ENCODE results near the gene CCDC122. TPM values are rescaled to one million over a fixed set of nuclear protein-coding genes. Genes with fewer than 3 reads are reported as not detected.
A peak's percentile ranks its signal among the peaks of the same experiment; 100 is the strongest.
"Not testable (repeated sequence)": the region's sequence is repeated elsewhere in the genome, so short reads cannot be mapped to it uniquely, and the experiment has no call there.

The CCDC122 gene
- total RNA-seq, 1 donor from 2014 or later, result 13.1 TPM

- DNase-seq (ENCODE audit: extremely low spot score, unreplicated experiment), result no peak
- Mint-ChIP-seq H3K9me3 (peaks cover 15% of the 10 kb centered on the region), H3K4me3 (no peak overlapping the region), H3K4me1 (ENCODE audit: unreplicated experiment) (no peaks in the 10 kb centered on the region), H3K36me3 (peaks cover 25% of the 10 kb centered on the region), H3K27ac (no peak overlapping the region), H3K27me3 (no peaks in the 10 kb centered on the region)
- TF ChIP-seq CTCF (conservative IDR thresholded peaks at IDR 0.05), result no peak
These were observed 32.9 kb downstream of the CCDC122 start for GRCh38 chr13:43846496-43847158.

- Mint-ChIP-seq H3K36me3 (no peaks in the 10 kb centered on the region), H3K4me3 (no peak overlapping the region), H3K27ac (no peak overlapping the region), H3K27me3 (no peaks in the 10 kb centered on the region), H3K9me3 (no peaks in the 10 kb centered on the region), H3K4me1 (ENCODE audit: unreplicated experiment) (no peaks in the 10 kb centered on the region)
- TF ChIP-seq CTCF (conservative IDR thresholded peaks at IDR 0.05), result no peak
- no peak for DNase-seq (ENCODE audit: extremely low spot score, unreplicated experiment)
These were observed 40.6 kb downstream of the CCDC122 start for GRCh38 chr13:43838909-43839308.

DNA sequence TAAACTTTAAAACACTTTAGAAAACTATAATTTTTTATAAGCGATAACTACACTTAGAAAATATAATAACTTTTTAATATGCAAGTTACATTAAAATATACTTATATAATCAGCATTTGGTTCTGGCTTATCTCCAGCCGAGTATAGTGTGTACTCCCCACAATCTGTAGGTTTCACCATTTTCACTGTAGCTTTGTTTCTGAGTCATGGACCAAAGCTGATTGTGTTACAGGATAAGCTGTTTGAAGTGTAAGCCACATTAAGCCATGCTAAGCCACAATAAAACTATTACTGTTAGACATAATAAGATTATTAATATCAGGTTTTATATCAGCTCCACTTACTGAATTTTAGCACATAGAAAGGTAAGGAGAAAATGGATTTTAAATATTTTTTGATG lies 43.8 kb downstream of the CCDC122 start:
- Mint-ChIP-seq H3K27ac (no peak overlapping the region), H3K4me3 (no peak overlapping the region), H3K36me3 (no peaks in the 10 kb centered on the region), H3K9me3 (no peaks in the 10 kb centered on the region), H3K4me1 (ENCODE audit: unreplicated experiment) (no peaks in the 10 kb centered on the region), H3K27me3 (no peaks in the 10 kb centered on the region)
- DNase-seq (ENCODE audit: extremely low spot score, unreplicated experiment), result no peak
- no peak for TF ChIP-seq CTCF (conservative IDR thresholded peaks at IDR 0.05)

- no peaks in the 10 kb centered on the region for H3K4me1 Mint-ChIP-seq (ENCODE audit: unreplicated experiment)
- no peak for TF ChIP-seq CTCF (conservative IDR thresholded peaks at IDR 0.05)
- H3K9me3 Mint-ChIP-seq, result no peaks in the 10 kb centered on the region
These were observed 48.5 kb downstream of the CCDC122 start for GRCh38 chr13:43831088-43831487.

GRCh38 chr13:43830497-43830881 lies 49.1 kb downstream of the CCDC122 start:
- H3K27me3 Mint-ChIP-seq, result no peaks in the 10 kb centered on the region
- H3K36me3 Mint-ChIP-seq, result no peaks in the 10 kb centered on the region
- no peak for TF ChIP-seq CTCF (conservative IDR thresholded peaks at IDR 0.05)
- no peaks in the 10 kb centered on the region for H3K9me3 Mint-ChIP-seq
- H3K4me3 Mint-ChIP-seq, result no peak overlapping the region
- no peak for DNase-seq (ENCODE audit: extremely low spot score, unreplicated experiment)
- H3K4me1 Mint-ChIP-seq (ENCODE audit: unreplicated experiment), result no peaks in the 10 kb centered on the region
- peak overlapping the region; percentile 17 for H3K27ac Mint-ChIP-seq

More at GRCh38 chr13:43831088-43831487, 48.5 kb downstream of the CCDC122 start:
- Mint-ChIP-seq H3K4me3 (no peak overlapping the region), H3K27me3 (no peaks in the 10 kb centered on the region), H3K27ac (no peak overlapping the region), H3K36me3 (no peaks in the 10 kb centered on the region)
- no peak for DNase-seq (ENCODE audit: extremely low spot score, unreplicated experiment)

DNA sequence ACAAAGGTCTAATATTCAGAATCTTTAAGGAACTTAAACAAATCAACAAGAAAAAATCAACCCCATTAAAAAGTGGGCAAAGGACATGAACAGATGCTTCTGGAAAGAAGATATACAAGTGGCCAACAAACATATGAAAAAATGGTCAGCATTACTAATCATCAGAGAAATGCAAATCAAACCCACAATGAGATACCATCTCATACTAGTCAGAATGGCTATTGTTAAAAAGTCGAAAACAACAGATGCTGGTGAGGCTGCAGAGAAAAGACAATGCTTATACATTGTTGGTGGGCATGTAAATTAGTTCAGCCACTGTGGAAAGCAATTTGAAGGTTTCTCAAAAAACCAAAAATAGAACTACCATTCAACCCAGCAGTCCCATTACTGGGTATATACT lies 54.9 kb downstream of the CCDC122 start:
- H3K27ac Mint-ChIP-seq; H3K9me3 Mint-ChIP-seq; H3K4me1 Mint-ChIP-seq (ENCODE audit: unreplicated experiment); H3K27me3 Mint-ChIP-seq; DNase-seq (ENCODE audit: extremely low spot score, unreplicated experiment); H3K4me3 Mint-ChIP-seq; H3K36me3 Mint-ChIP-seq: not testable (repeated sequence)
